Liver (tissue), 2 donors: ENCODE data around the gene DNAJB4.

Source experiments
- GABPA ChIP-seq, 2 donors: IDR thresholded peaks in 1 of 2; conservative IDR thresholded peaks in 1 of 2; 2 replicates each; pipeline ENCODE4 v1.6.1; 2016; ENCODE audit warnings: antibody characterized with exemption in 2 of 2, mild to moderate bottlenecking in 1 of 2, moderate library complexity in 1 of 2
- TAF1 ChIP-seq: conservative IDR thresholded peaks from 2 replicates; pipeline ENCODE4 v1.6.1; 2016; ENCODE audit warnings: antibody characterized with exemption, mild to moderate bottlenecking
- donor health status: healthy.

- TF ChIP-seq GABPA (IDR thresholded peaks at IDR 0.05 in 1 of 2, conservative IDR thresholded peaks at IDR 0.05 in 1 of 2) (no peak), TAF1 (peak; percentile 91)
Measured at GRCh38 chr1:78005755-78006154, 1.0 kb downstream of the DNAJB4 start.
